ENCODE results near the gene ZNF441. TPM values are rescaled to one million over a fixed set of nuclear protein-coding genes. Genes with fewer than 3 reads are reported as not detected.

Gene ZNF441
- polyA plus RNA-seq, 1 experiment, result 3.4 TPM

- peaks cover 5% of the 10 kb centered on the region for H3K36me3 ChIP-seq (ENCODE audit: control insufficient read depth, insufficient read depth, low read length)
- no peaks in the 10 kb centered on the region for H3K27me3 ChIP-seq (ENCODE audit: control insufficient read depth, insufficient read depth, low read length)
- POLR2A ChIA-PET, result no interaction called here
- H3K4me3 ChIP-seq (ENCODE audit: low read depth, low read length), result no peak overlapping the region
- TF ChIP-seq CTCF (IDR thresholded peaks at IDR 0.05; ENCODE audit: insufficient read depth, low read depth, low read length), result no peak
- CTCF ChIA-PET, result no interaction called here
- DNase-seq (ENCODE audit: low read depth), result no peak
Observed at GRCh38 chr19:11832253-11832912, 65.6 kb downstream of the ZNF441 start.

- no peaks in the 10 kb centered on the region for H3K27me3 ChIP-seq (ENCODE audit: control insufficient read depth, insufficient read depth, low read length)
- ChIA-PET CTCF (no interaction called here), POLR2A (no interaction called here)
- no peak overlapping the region for H3K4me3 ChIP-seq (ENCODE audit: low read depth, low read length)
- DNase-seq (ENCODE audit: low read depth), result no peak
- no peak for TF ChIP-seq CTCF (IDR thresholded peaks at IDR 0.05; ENCODE audit: insufficient read depth, low read depth, low read length)
- H3K36me3 ChIP-seq (ENCODE audit: control insufficient read depth, insufficient read depth, low read length), result peaks cover 5% of the 10 kb centered on the region
Observed at GRCh38 chr19:11833541-11833940, 66.7 kb downstream of the ZNF441 start.

Other genes starting within 250 kb of the ZNF441 start
- gene ECSIT, start 237.9 kb upstream of the ZNF441 start, polyA plus RNA-seq (2011; rRNA removed), result 30.9 and 45.2 TPM in 2 replicates
- 227 and 267 TPM in 2 replicates for gene CNN1, start 228.1 kb upstream of the ZNF441 start, polyA plus RNA-seq (2011; rRNA removed)
- 70.7 and 83.9 TPM in 2 replicates for gene ELOF1, start 207.8 kb upstream of the ZNF441 start, polyA plus RNA-seq (2011; rRNA removed)
- gene ACP5, start 189.4 kb upstream of the ZNF441 start, polyA plus RNA-seq (2011; rRNA removed), result 2.0 and 2.6 TPM in 2 replicates
- 5.8 and 9.5 TPM in 2 replicates for gene ZNF627, start 169.5 kb upstream of the ZNF441 start, polyA plus RNA-seq (2011; rRNA removed)
- 1.9 and 2.9 TPM in 2 replicates for gene ZNF823, start 28.1 kb upstream of the ZNF441 start, polyA plus RNA-seq (2011; rRNA removed)
- 0.67 and 1.3 TPM in 2 replicates for gene ZNF491, start 31.5 kb downstream of the ZNF441 start, polyA plus RNA-seq (2011; rRNA removed)
- gene ZNF440, start 47.3 kb downstream of the ZNF441 start, polyA plus RNA-seq (2011; rRNA removed), result 2.0 and 3.8 TPM in 2 replicates
- 3.0 and 5.1 TPM in 2 replicates for gene ZNF439, start 81.7 kb downstream of the ZNF441 start, polyA plus RNA-seq (2011; rRNA removed)
- gene ZNF69, start 120.8 kb downstream of the ZNF441 start, polyA plus RNA-seq (2011; rRNA removed), result 3.4 and 3.9 TPM in 2 replicates
- 2.5 and 4.8 TPM in 2 replicates for gene ZNF700, start 158.1 kb downstream of the ZNF441 start, polyA plus RNA-seq (2011; rRNA removed)
- 1.6 and 2.2 TPM in 2 replicates for gene ZNF763, start 198.0 kb downstream of the ZNF441 start, polyA plus RNA-seq (2011; rRNA removed)

Measured in BJ (cell line).